ENCODE results near the gene PRM1. TPM values are rescaled to one million over a fixed set of nuclear protein-coding genes. Genes with fewer than 3 reads are reported as not detected.

Gene PRM1
- not detected for total RNA-seq

GRCh38 chr16:11280616-11281522, at the start of gene PRM1:
PRM1 (minus strand) TSS chr16:11281330; CDS start chr16:11281238, 92 bp downstream.
- no peaks in the 10 kb centered on the region for H3K36me3 Mint-ChIP-seq (ENCODE audit: low read depth)
- CTCF ChIA-PET: no interaction called here

GRCh38 chr16:11330526-11331237, 49.6 kb upstream of the PRM1 start:
- H3K4me1 Mint-ChIP-seq: peaks cover 42% of the 10 kb centered on the region
- no peak overlapping the region for H3K27ac Mint-ChIP-seq
- peaks cover 16% of the 10 kb centered on the region for H3K27me3 Mint-ChIP-seq
- CTCF ChIA-PET: interaction anchor here (0.7 to 0.8 kb wide), 3 partner anchors 41 to 372 kb away, joined by 3 to 4 read pairs (median 3); no protein-coding TSS in a partner anchor
- peaks cover 7% of the 10 kb centered on the region for H3K9me3 Mint-ChIP-seq
- peaks cover 9% of the 10 kb centered on the region for H3K36me3 Mint-ChIP-seq (ENCODE audit: low read depth)
- no peak for DNase-seq
- no peak overlapping the region for H3K4me3 Mint-ChIP-seq
- POLR2A ChIA-PET: interaction anchor here (1.4 to 2.4 kb wide), 2 partner anchors 7 to 75 kb away, joined by 3 to 10 read pairs; partner anchors contain the start of gene SOCS1

More at GRCh38 chr16:11280616-11281522, at the start of gene PRM1:
- DNase-seq: no peak
- Mint-ChIP-seq H3K9me3 (no peaks in the 10 kb centered on the region), H3K27me3 (peaks cover 42% of the 10 kb centered on the region), H3K27ac (no peak within 1 kb of the TSS), H3K4me3 (no peak within 1 kb of the TSS), H3K4me1 (peaks cover 2% of the 10 kb centered on the region)
- POLR2A ChIA-PET: no interaction called here

- Mint-ChIP-seq H3K27ac (no peak overlapping the region), H3K4me1 (peaks cover 50% of the 10 kb centered on the region), H3K36me3 (ENCODE audit: low read depth) (peaks cover 9% of the 10 kb centered on the region), H3K4me3 (no peak overlapping the region), H3K9me3 (peaks cover 7% of the 10 kb centered on the region), H3K27me3 (peaks cover 16% of the 10 kb centered on the region)
- ChIA-PET POLR2A (interaction anchor here (1.4 to 2.4 kb wide), 4 partner anchors 8 to 74 kb away, joined by 3 to 18 read pairs (median 9); partner anchors contain the start of gene SOCS1), CTCF (interaction anchor here (0.7 to 0.8 kb wide), 4 partner anchors 42 to 371 kb away, joined by 3 to 4 read pairs (median 3); no protein-coding TSS in a partner anchor)
- no peak for DNase-seq
These were observed 48.8 kb upstream of the PRM1 start for GRCh38 chr16:11329891-11330290.

- Mint-ChIP-seq H3K36me3 (ENCODE audit: low read depth) (peaks cover 9% of the 10 kb centered on the region), H3K9me3 (peaks cover 7% of the 10 kb centered on the region), H3K27me3 (peaks cover 16% of the 10 kb centered on the region), H3K4me3 (peak overlapping the region; percentile 64), H3K4me1 (peaks cover 52% of the 10 kb centered on the region), H3K27ac (peak overlapping the region; percentile 74)
- DNase-seq: no peak
- POLR2A ChIA-PET: interaction anchor here (0.9 to 2.4 kb wide), 9 partner anchors 9 to 73 kb away, joined by 3 to 18 read pairs (median 5); partner anchors contain the start of gene SOCS1
- CTCF ChIA-PET: interaction anchor here (0.7 to 1.0 kb wide), 3 partner anchors 43 to 73 kb away, joined by 3 to 4 read pairs (median 3); partner anchors contain the start of gene SOCS1
These were observed 48.0 kb upstream of the PRM1 start for GRCh38 chr16:11329071-11329491.

GRCh38 chr16:11328172-11329070, 47.3 kb upstream of the PRM1 start:
- peaks cover 7% of the 10 kb centered on the region for H3K9me3 Mint-ChIP-seq
- peaks cover 52% of the 10 kb centered on the region for H3K4me1 Mint-ChIP-seq
- peaks cover 12% of the 10 kb centered on the region for H3K27me3 Mint-ChIP-seq
- ChIA-PET CTCF (interaction anchor here (0.7 to 1.0 kb wide), 2 partner anchors 58 to 72 kb away, joined by 3 to 4 read pairs; partner anchors contain the start of gene SOCS1), POLR2A (interaction anchor here (0.7 to 2.4 kb wide), 11 partner anchors 15 to 73 kb away, joined by 3 to 18 read pairs (median 4); partner anchors contain the start of gene SOCS1)
- H3K27ac Mint-ChIP-seq: peak overlapping the region; percentile 74
- peaks cover 9% of the 10 kb centered on the region for H3K36me3 Mint-ChIP-seq (ENCODE audit: low read depth)
- H3K4me3 Mint-ChIP-seq: peak overlapping the region; percentile 64
- peak; percentile 71 for DNase-seq

- H3K9me3 Mint-ChIP-seq: peaks cover 7% of the 10 kb centered on the region
- H3K36me3 Mint-ChIP-seq (ENCODE audit: low read depth): peaks cover 9% of the 10 kb centered on the region
- H3K27ac Mint-ChIP-seq: peak overlapping the region; percentile 7
- CTCF ChIA-PET: interaction anchor here (0.7 to 1.0 kb wide), 2 partner anchors 9 to 71 kb away, joined by 4 to 5 read pairs; partner anchors contain the start of gene SOCS1
- H3K27me3 Mint-ChIP-seq: peaks cover 12% of the 10 kb centered on the region
- DNase-seq: peak; percentile 24
- H3K4me1 Mint-ChIP-seq: peaks cover 54% of the 10 kb centered on the region
- POLR2A ChIA-PET: interaction anchor here (0.7 to 2.4 kb wide), 9 partner anchors 17 to 72 kb away, joined by 3 to 18 read pairs (median 5); partner anchors contain the start of gene SOCS1
- no peak overlapping the region for H3K4me3 Mint-ChIP-seq
These were observed 46.4 kb upstream of the PRM1 start for GRCh38 chr16:11327277-11328171.

GRCh38 chr16:11326737-11327276, 45.7 kb upstream of the PRM1 start:
- Mint-ChIP-seq H3K27ac (peak overlapping the region; percentile 33), H3K27me3 (peaks cover 12% of the 10 kb centered on the region), H3K9me3 (peaks cover 7% of the 10 kb centered on the region), H3K36me3 (ENCODE audit: low read depth) (peaks cover 9% of the 10 kb centered on the region), H3K4me1 (peaks cover 54% of the 10 kb centered on the region), H3K4me3 (no peak overlapping the region)
- no peak for DNase-seq
- CTCF ChIA-PET: interaction anchor here (0.7 kb wide), 1 partner anchor 8 kb away, joined by 5 read pairs; no protein-coding TSS in a partner anchor
- POLR2A ChIA-PET: interaction anchor here (1.7 kb wide), 1 partner anchor 71 kb away, joined by 4 read pairs; the partner anchor contains the start of gene SOCS1

- H3K9me3 Mint-ChIP-seq: peaks cover 7% of the 10 kb centered on the region
- peaks cover 54% of the 10 kb centered on the region for H3K4me1 Mint-ChIP-seq
- H3K36me3 Mint-ChIP-seq (ENCODE audit: low read depth): peaks cover 9% of the 10 kb centered on the region
- POLR2A ChIA-PET: interaction anchor here (1.2 to 1.7 kb wide), 2 partner anchors 68 to 70 kb away, joined by 3 to 4 read pairs; partner anchors contain the start of gene SOCS1
- DNase-seq: no peak
- no peak overlapping the region for H3K4me3 Mint-ChIP-seq
- H3K27ac Mint-ChIP-seq: peak overlapping the region; percentile 49
- CTCF ChIA-PET: no interaction called here
- H3K27me3 Mint-ChIP-seq: peaks cover 9% of the 10 kb centered on the region
These were observed 45.1 kb upstream of the PRM1 start for GRCh38 chr16:11326084-11326736.

- Mint-ChIP-seq H3K36me3 (ENCODE audit: low read depth) (peaks cover 9% of the 10 kb centered on the region), H3K4me1 (peaks cover 52% of the 10 kb centered on the region), H3K27ac (peak overlapping the region; percentile 28), H3K9me3 (peaks cover 7% of the 10 kb centered on the region), H3K4me3 (no peak overlapping the region), H3K27me3 (peaks cover 3% of the 10 kb centered on the region)
- POLR2A ChIA-PET: interaction anchor here (1.2 to 1.7 kb wide), 3 partner anchors 29 to 70 kb away, joined by 3 to 4 read pairs (median 3); partner anchors contain the start of gene SOCS1
- peak; percentile 32 for DNase-seq
- CTCF ChIA-PET: no interaction called here
These were observed 44.4 kb upstream of the PRM1 start for GRCh38 chr16:11325404-11326083.

Data from activated CD4-positive, alpha-beta memory T cell treated with anti-CD3 and anti-CD28 coated beads, Interleukin-2, amount 10 ng/mL, durations not matched to agents 7 days and 5 days (primary cell).